GM12878 (cell line): ENCODE data around the gene RMND1. TPM values are rescaled to one million over a fixed set of nuclear protein-coding genes. Genes with fewer than 3 reads are reported as not detected.

Experiments
- ATAC-seq: fragments of 200-7000 bp; cut with Tn5 transposase; 3 replicates; pipeline ENCODE4 v1.9.1; 2020; ENCODE audit warnings: mild to moderate bottlenecking, moderate library complexity
- BruUV-seq: library from RNA; stranded (reverse); fragments of 400-500 nt; replicated peaks from 2 replicates; lab custom pipeline; 2021; lab: Mats Ljungman, UMichigan
- CTCF ChIA-PET: fragments of 300-600 bp; sonication (Branson Sonifier 250); formaldehyde crosslinking; extraction: SDS; loops from one replicate; lab custom pipeline; 2021; ENCODE audit warnings: inconsistent platforms; lab: Yijun Ruan, JAX
- POLR2A ChIA-PET: fragments of 350-600 bp; formaldehyde crosslinking; extraction: SDS; loops from one replicate; lab custom pipeline; 2021; ENCODE audit warnings: inconsistent platforms; lab: Charles Lee
- RAD21 ChIA-PET: fragments of 300-600 bp; sonication (Branson Sonifier 250); formaldehyde crosslinking; loops from one replicate; lab custom pipeline; 2023; ENCODE audit warnings: antibody characterized with exemption; ENCODE audit not compliant: unreplicated experiment; lab: Charles Lee
- SMC1A ChIA-PET: fragments of 300-600 bp; sonication (Branson Sonifier 250); formaldehyde crosslinking; loops from one replicate; lab custom pipeline; 2023; ENCODE audit not compliant: unreplicated experiment, uncharacterized antibody; lab: Charles Lee
- DNase-seq: peaks from one replicate; pipeline ENCODE4 v3.0.0-alpha.2; 2011; ENCODE audit warnings: low read depth, low spot score
- FAIRE-seq: peaks from 3 replicates; lab custom pipeline; 2011; peaks lifted over from hg19 to GRCh38; lab: Jason Lieb, UNC
- H2AFZ ChIP-seq: 2 replicates; pipeline ENCODE4 v1.6.0; 2011; ENCODE audit warnings: low read depth, low read length, control low read depth; ENCODE audit not compliant: control insufficient read depth
- H3K27ac ChIP-seq: 2 replicates; pipeline ENCODE4 v1.5.1; 2011; ENCODE audit warnings: control low read depth; ENCODE audit not compliant: control insufficient read depth, insufficient read depth
- H3K27me3 ChIP-seq, 2 experiments: replicated peaks in 1 of 2; 2 replicates each; pipeline versions ENCODE4 v1.6.0 to v1.6.1; 2011; ENCODE audit warnings: low read length in 1 of 2; ENCODE audit not compliant: control insufficient read depth in 2 of 2, insufficient read depth in 2 of 2
- H3K36me3 ChIP-seq, 2 experiments: 2 replicates each; pipeline ENCODE4 v1.5.1; 2011; ENCODE audit warnings: low read length in 1 of 2; ENCODE audit not compliant: control insufficient read depth in 2 of 2, insufficient read depth in 2 of 2
- H3K4me1 ChIP-seq: 2 replicates; pipeline ENCODE4 v1.6.1; 2011; ENCODE audit warnings: mild to moderate bottlenecking, low read length, moderate library complexity, mixed read lengths; ENCODE audit not compliant: control insufficient read depth, insufficient read depth
- H3K4me2 ChIP-seq: 2 replicates; pipeline ENCODE4 v1.6.0; 2011; ENCODE audit warnings: control low read depth; ENCODE audit not compliant: control insufficient read depth, insufficient read depth
- H3K4me3 ChIP-seq: fragments of 200-600 bp; sonication (generic); 2 replicates; pipeline ENCODE4 v1.5.1; 2016
- H3K79me2 ChIP-seq: 2 replicates; pipeline ENCODE4 v1.6.0; 2011; ENCODE audit warnings: low read length; ENCODE audit not compliant: control insufficient read depth, insufficient read depth
- H3K9ac ChIP-seq: 2 replicates; pipeline ENCODE4 v1.8.0; 2011; ENCODE audit warnings: low read length, control low read depth, mixed read lengths; ENCODE audit not compliant: control insufficient read depth, insufficient read depth
- H3K9me3 ChIP-seq: replicated peaks from 3 replicates; pipeline ENCODE4 v1.5.1; 2011; ENCODE audit warnings: mild to moderate bottlenecking, low read length; ENCODE audit not compliant: control insufficient read depth, insufficient read depth
- H4K20me1 ChIP-seq: 2 replicates; pipeline ENCODE4 v1.6.0; 2011; ENCODE audit not compliant: control insufficient read depth, insufficient read depth
- GATAD2B ChIP-seq: fragments of 450-650 bp; conservative IDR thresholded peaks from 2 replicates; pipeline ENCODE4 v1.6.1; 2017; ENCODE audit warnings: low read depth, mild to moderate bottlenecking, moderate library complexity
- MEF2A ChIP-seq: IDR thresholded peaks from 2 replicates; pipeline ENCODE4 v1.6.1; 2011; ENCODE audit warnings: low read depth, mild to moderate bottlenecking, low read length, moderate library complexity; ENCODE audit not compliant: insufficient read depth
- PAX5 ChIP-seq: IDR thresholded peaks from 2 replicates; pipeline ENCODE4 v1.6.1; 2011; ENCODE audit warnings: low read depth, low read length, borderline replicate concordance
- POLR2A ChIP-seq: IDR thresholded peaks from 2 replicates; pipeline ENCODE4 v1.6.1; 2011; ENCODE audit warnings: low read depth, mild to moderate bottlenecking, low read length
- SPI1 ChIP-seq: IDR thresholded peaks from 2 replicates; pipeline ENCODE4 v1.6.1; 2011; ENCODE audit warnings: low read depth, mild to moderate bottlenecking, low read length, moderate library complexity, borderline replicate concordance; ENCODE audit not compliant: insufficient read depth
- WRNIP1 ChIP-seq: IDR thresholded peaks from 2 replicates; pipeline ENCODE4 v1.6.1; 2011; ENCODE audit warnings: low read depth, low read length, improper control_type of control experiment, borderline replicate concordance
- WGBS: methylation state at CpG from one replicate; pipeline ENCODE4 v1.1.6; 2016; ENCODE audit warnings: low lambda C conversion rate; ENCODE audit not compliant: insufficient replicate concordance, insufficient coverage; ENCODE audit errors: missing lambda C conversion rate; 5-methylcytosine and 5-hydroxymethylcytosine counted together
- in situ Hi-C: fragments of 300-500 bp; cut with MboI; formaldehyde crosslinking; loops from 9 replicates; pipeline ENCODE4 v1.14.3; 2018; ENCODE audit warnings: mixed read lengths
- intact Hi-C: fragments of 100-400 bp; cut with micrococcal nuclease; formaldehyde crosslinking; loops from one replicate; pipeline ENCODE4 v1.14.2; 2022; ENCODE audit not compliant: unreplicated experiment
- polyA plus RNA-seq, 11 experiments: library from polyadenylated mRNA; depleted of rRNA in 4 of 11; unstranded in 6 of 11; stranded (reverse) in 5 of 11; fragments of >200 nt; fragmentation: Nextera tagmentation in 4 of 11; fragmentation: Illumina TruSeq in 1 of 11; extraction: Ambion mirVana in 4 of 11; extraction: Trizol in 1 of 11; gene quantifications; 1 replicate in 1 of 11; 2 replicates in 10 of 11; pipeline versions ENCODE4 v1.2.1 to v1.2.3, GENCODE V29; 2011 to 2016; ENCODE audit warnings: inconsistent platforms in 2 of 11, missing spikeins in 2 of 11, low read depth in 1 of 11
- total RNA-seq, 4 experiments: library from RNA; depleted of rRNA in 3 of 4; stranded (reverse); fragments of >200 nt in 3 of 4; fragmentation: Illumina TruSeq in 1 of 4; extraction: Trizol in 1 of 4; gene quantifications; 2 replicates each; pipeline versions ENCODE4 v1.2.1 to v1.2.3, GENCODE V29; 2013 to 2021
- TF ChIP-seq, protein P1 (sequence below): fragments of 450-650 bp; IDR thresholded peaks from 2 replicates; pipeline ENCODE4 v1.6.1; 2017; ENCODE audit warnings: mild to moderate bottlenecking, moderate library complexity

Gene RMND1
- total and polyA plus RNA-seq, 10 of the 15 experiments (the other 5 are each of a cell fraction or from before 2014, with no cell fraction given) = 15.9 to 34.5 (median 21.4) TPM

DNA sequence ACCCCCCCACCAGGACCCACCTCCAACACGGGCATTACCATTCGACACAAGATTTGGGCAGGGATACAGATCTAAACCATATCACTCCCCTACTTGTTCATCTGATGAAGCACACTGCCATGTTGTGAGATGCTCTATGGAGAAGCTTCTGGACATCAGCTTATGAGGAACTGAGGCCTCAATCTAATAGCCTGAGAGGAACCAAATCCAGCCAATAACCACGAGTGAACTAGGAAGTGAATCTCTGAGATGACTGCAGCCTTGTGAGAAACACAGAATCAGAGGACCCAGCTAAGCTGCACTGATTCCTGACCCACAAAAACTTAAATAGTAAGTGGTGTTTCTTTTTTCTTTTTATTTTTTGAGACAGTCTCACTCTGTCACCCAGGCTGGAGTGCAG lies 39.0 kb downstream of the RMND1 start:
- intact Hi-C loops = no loop called here
- in situ Hi-C loops = no loop called here
- H3K4me1 ChIP-seq = peaks cover 6% of the 10 kb centered on the region
- BruUV-seq = no TSS peak
- H3K4me3 ChIP-seq = no peak overlapping the region
- peaks cover 3 to 31% of the 10 kb centered on the region in 2 experiments; a peak in 3 of 4 replicates for H3K36me3 ChIP-seq
- RAD21 ChIA-PET = interaction anchor here (1.0 kb wide), 1 partner anchor 27 kb away, joined by 4 read pairs; no protein-coding TSS in a partner anchor
- WGBS = 83% methylated on average over 3 of the region's 3 CpGs
- H3K9ac ChIP-seq = no peak overlapping the region
- H3K27me3 ChIP-seq = no peaks in the 10 kb centered on the region
- FAIRE-seq = no peak
- TF ChIP-seq WRNIP1 (no peak), SPI1 (peak; percentile 41; the same call in 1 of the 2 replicates)
- TF ChIP-seq, all 136 proteins: peak for 1
- POLR2A ChIA-PET = interaction anchor here (1.3 kb wide), 1 partner anchor 38 kb away, joined by 4 read pairs; no protein-coding TSS in a partner anchor
- no peak for DNase-seq
- Histone ChIP-seq H3K79me2 (no peaks in the 10 kb centered on the region), H3K4me2 (no peak overlapping the region), H2AFZ (no peak overlapping the region), H4K20me1 (no peaks in the 10 kb centered on the region), H3K9me3 (peaks cover 2% of the 10 kb centered on the region; the same call in 1 of the 3 replicates), H3K27ac (no peak overlapping the region)
- ATAC-seq = no peak
- SMC1A ChIA-PET = interaction anchor here (1.5 kb wide), 1 partner anchor 18 kb away, joined by 4 read pairs; no protein-coding TSS in a partner anchor
- CTCF ChIA-PET = interaction anchor here (0.8 to 1.0 kb wide), 2 partner anchors 60 to 89 kb away, joined by 3 read pairs; no protein-coding TSS in a partner anchor

DNA sequence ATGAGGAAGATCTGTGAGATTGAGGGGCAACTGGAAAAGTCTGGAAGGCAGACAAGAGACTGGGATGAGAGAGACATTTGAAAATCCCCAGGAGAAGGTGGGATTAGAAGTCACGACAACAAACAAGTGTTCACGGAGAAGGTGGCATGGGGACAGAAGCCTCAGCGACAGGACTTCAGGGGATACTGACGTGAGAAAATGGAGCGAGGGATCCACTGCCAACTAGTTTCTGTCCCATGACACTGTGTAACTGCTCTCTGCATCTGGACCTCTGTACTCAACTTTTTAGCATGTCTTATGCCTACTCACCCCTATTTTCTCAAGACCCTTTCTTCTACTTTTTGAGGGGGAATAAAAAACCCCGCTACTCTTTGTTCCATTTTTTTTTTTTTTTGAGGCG lies 42.2 kb downstream of the RMND1 start:
- FAIRE-seq (no peak), ATAC-seq (no peak), DNase-seq (no peak)
- Histone ChIP-seq H3K4me2 (no peak overlapping the region), H4K20me1 (no peaks in the 10 kb centered on the region), H3K9ac (no peak overlapping the region), H3K36me3 (peaks cover 4 to 31% of the 10 kb centered on the region in 2 experiments; a peak in 3 of 4 replicates), H3K27me3 (no peaks in the 10 kb centered on the region), H3K9me3 (peaks cover 2% of the 10 kb centered on the region; the same call in 1 of the 3 replicates), H3K4me3 (no peak overlapping the region), H3K27ac (no peak overlapping the region), H2AFZ (no peak overlapping the region), H3K4me1 (peaks cover 6% of the 10 kb centered on the region), H3K79me2 (no peaks in the 10 kb centered on the region; the same call in 1 of the 2 replicates)
- RAD21 ChIA-PET = no interaction called here
- TF ChIP-seq, protein P1, sequence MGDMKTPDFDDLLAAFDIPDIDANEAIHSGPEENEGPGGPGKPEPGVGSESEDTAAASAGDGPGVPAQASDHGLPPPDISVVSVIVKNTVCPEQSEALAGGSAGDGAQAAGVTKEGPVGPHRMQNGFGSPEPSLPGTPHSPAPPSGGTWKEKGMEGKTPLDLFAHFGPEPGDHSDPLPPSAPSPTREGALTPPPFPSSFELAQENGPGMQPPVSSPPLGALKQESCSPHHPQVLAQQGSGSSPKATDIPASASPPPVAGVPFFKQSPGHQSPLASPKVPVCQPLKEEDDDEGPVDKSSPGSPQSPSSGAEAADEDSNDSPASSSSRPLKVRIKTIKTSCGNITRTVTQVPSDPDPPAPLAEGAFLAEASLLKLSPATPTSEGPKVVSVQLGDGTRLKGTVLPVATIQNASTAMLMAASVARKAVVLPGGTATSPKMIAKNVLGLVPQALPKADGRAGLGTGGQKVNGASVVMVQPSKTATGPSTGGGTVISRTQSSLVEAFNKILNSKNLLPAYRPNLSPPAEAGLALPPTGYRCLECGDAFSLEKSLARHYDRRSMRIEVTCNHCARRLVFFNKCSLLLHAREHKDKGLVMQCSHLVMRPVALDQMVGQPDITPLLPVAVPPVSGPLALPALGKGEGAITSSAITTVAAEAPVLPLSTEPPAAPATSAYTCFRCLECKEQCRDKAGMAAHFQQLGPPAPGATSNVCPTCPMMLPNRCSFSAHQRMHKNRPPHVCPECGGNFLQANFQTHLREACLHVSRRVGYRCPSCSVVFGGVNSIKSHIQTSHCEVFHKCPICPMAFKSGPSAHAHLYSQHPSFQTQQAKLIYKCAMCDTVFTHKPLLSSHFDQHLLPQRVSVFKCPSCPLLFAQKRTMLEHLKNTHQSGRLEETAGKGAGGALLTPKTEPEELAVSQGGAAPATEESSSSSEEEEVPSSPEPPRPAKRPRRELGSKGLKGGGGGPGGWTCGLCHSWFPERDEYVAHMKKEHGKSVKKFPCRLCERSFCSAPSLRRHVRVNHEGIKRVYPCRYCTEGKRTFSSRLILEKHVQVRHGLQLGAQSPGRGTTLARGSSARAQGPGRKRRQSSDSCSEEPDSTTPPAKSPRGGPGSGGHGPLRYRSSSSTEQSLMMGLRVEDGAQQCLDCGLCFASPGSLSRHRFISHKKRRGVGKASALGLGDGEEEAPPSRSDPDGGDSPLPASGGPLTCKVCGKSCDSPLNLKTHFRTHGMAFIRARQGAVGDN = no peak
- TF ChIP-seq PAX5 (no peak), MEF2A (no peak), POLR2A (0 out of 2 replicates have a peak, but pooled peaks have one; percentile 19), GATAD2B (no peak)
- BruUV-seq = no TSS peak
- in situ Hi-C loops = no loop called here
- SMC1A ChIA-PET = no interaction called here
- POLR2A ChIA-PET = interaction anchor here (0.6 kb wide), 1 partner anchor 552 kb away, joined by 6 read pairs; no protein-coding TSS in a partner anchor
- WGBS = 98% methylated on average over 6 of the region's 7 CpGs
- CTCF ChIA-PET = interaction anchor here (6.7 kb wide), 1 partner anchor 30 kb away, joined by 76 read pairs; no protein-coding TSS in a partner anchor
- intact Hi-C loops = no loop called here
